ENCODE measurements around the gene WNT7A. TPM values are rescaled to one million over a fixed set of nuclear protein-coding genes. Genes with fewer than 3 reads are reported as not detected.

The WNT7A gene
- total and polyA plus RNA-seq, 2 donors (not counting 1 experiment from before 2014, with no cell fraction given): not detected

DNA sequence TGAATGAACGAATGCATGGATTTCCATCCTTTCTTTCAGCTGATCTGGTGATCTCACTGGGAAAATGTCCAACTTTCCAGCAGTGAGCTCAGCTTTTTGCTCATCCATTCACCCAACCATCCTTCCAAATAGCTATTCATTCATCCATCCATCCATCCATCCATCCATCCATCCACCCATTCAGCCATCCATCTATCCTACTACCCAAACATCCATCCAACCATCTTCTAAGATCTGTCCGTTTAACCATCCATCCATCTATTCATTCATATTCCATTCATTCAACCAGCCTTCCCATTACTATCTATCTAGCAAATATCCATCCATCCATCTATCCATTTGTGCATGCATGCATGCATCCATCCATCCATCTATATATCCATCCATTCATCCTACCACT is 39.4 kb downstream of the WNT7A start:
- H3K27me3 ChIP-seq (replicated peaks in 1 of 4; ENCODE audit: control extremely low read depth in 1 of 4, control insufficient read depth in 3 of 4, insufficient read depth in 4 of 4, low read length in 3 of 4): peaks cover 0 to 7% (median 0%) of the 10 kb centered on the region in 4 experiments
- TF ChIP-seq, protein P1, sequence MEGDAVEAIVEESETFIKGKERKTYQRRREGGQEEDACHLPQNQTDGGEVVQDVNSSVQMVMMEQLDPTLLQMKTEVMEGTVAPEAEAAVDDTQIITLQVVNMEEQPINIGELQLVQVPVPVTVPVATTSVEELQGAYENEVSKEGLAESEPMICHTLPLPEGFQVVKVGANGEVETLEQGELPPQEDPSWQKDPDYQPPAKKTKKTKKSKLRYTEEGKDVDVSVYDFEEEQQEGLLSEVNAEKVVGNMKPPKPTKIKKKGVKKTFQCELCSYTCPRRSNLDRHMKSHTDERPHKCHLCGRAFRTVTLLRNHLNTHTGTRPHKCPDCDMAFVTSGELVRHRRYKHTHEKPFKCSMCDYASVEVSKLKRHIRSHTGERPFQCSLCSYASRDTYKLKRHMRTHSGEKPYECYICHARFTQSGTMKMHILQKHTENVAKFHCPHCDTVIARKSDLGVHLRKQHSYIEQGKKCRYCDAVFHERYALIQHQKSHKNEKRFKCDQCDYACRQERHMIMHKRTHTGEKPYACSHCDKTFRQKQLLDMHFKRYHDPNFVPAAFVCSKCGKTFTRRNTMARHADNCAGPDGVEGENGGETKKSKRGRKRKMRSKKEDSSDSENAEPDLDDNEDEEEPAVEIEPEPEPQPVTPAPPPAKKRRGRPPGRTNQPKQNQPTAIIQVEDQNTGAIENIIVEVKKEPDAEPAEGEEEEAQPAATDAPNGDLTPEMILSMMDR (IDR thresholded peaks at IDR 0.05): no peak
- no peak for TF ChIP-seq EZH2 (IDR thresholded peaks at IDR 0.05; ENCODE audit: borderline replicate concordance, insufficient read depth, low read depth, low read length, poor library complexity, severe bottlenecking)
- WGBS (ENCODE audit: insufficient coverage): 100% methylated on average over 1 of the region's 2 CpGs
- intact Hi-C loops (cut with micrococcal nuclease): no loop called here
- ChIA-PET CTCF (no interaction called here), POLR2A (no interaction called here)
- H3K9me3 ChIP-seq (ENCODE audit: control extremely low read depth in 1 of 3, control insufficient read depth in 2 of 3, insufficient read depth in 1 of 3, low read length in 2 of 3): no peaks in the 10 kb centered on the region
- H3K27ac ChIP-seq (ENCODE audit: low read length in 2 of 2): no peak overlapping the region
- no peaks in the 10 kb centered on the region for H3K36me3 ChIP-seq (replicated peaks in 1 of 2; ENCODE audit: control extremely low read depth in 1 of 2, control insufficient read depth in 1 of 2, extremely low read depth in 1 of 2, insufficient read depth in 2 of 2, low read length in 1 of 2)
- no peaks in the 10 kb centered on the region for H4K20me1 ChIP-seq (ENCODE audit: control insufficient read depth, insufficient read depth, low read length, poor library complexity, severe bottlenecking)
- no peak overlapping the region for H3K9ac ChIP-seq (ENCODE audit: low read length)
- Mint-ChIP-seq H3K4me3 (no peak overlapping the region), H3K27me3 (peaks cover 12% of the 10 kb centered on the region), H3K9me3 (ENCODE audit: insufficient read depth) (no peaks in the 10 kb centered on the region), H3K4me1 (no peaks in the 10 kb centered on the region), H3K27ac (no peak overlapping the region)
- H3K4me1 ChIP-seq (ENCODE audit: control insufficient read depth in 2 of 2, insufficient read depth in 2 of 2, low read length in 2 of 2): no peaks in the 10 kb centered on the region
- no peak for ATAC-seq (ENCODE audit: low read depth)
- H3K4me3 ChIP-seq (ENCODE audit: control extremely low read depth in 1 of 5, extremely low read depth in 1 of 5, insufficient read depth in 1 of 5, low read depth in 2 of 5, low read length in 4 of 5): no peak overlapping the region
- no peak for DNase-seq
- H2AFZ ChIP-seq (ENCODE audit: insufficient read depth, low read depth, low read length, poor library complexity, severe bottlenecking): no peak overlapping the region
- H3K79me2 ChIP-seq (ENCODE audit: control insufficient read depth, insufficient read depth, low read length): no peaks in the 10 kb centered on the region
- no peak overlapping the region for H3K4me2 ChIP-seq (replicated peaks; ENCODE audit: low read depth, low read length, poor library complexity, severe bottlenecking)

- ChIA-PET CTCF (no interaction called here), POLR2A (no interaction called here)
- H3K9ac ChIP-seq (ENCODE audit: low read length): no peak overlapping the region
- H3K4me1 ChIP-seq (ENCODE audit: control insufficient read depth in 2 of 2, insufficient read depth in 2 of 2, low read length in 2 of 2): no peaks in the 10 kb centered on the region
- H3K27ac ChIP-seq (ENCODE audit: low read length in 2 of 2): no peak overlapping the region
- no peaks in the 10 kb centered on the region for H3K36me3 ChIP-seq (replicated peaks in 1 of 2; ENCODE audit: control extremely low read depth in 1 of 2, control insufficient read depth in 1 of 2, extremely low read depth in 1 of 2, insufficient read depth in 2 of 2, low read length in 1 of 2)
- H3K79me2 ChIP-seq (ENCODE audit: control insufficient read depth, insufficient read depth, low read length): no peaks in the 10 kb centered on the region
- no peak overlapping the region for H3K4me3 ChIP-seq (ENCODE audit: control extremely low read depth in 1 of 5, extremely low read depth in 1 of 5, insufficient read depth in 1 of 5, low read depth in 2 of 5, low read length in 4 of 5)
- TF ChIP-seq, protein P1 (IDR thresholded peaks at IDR 0.05): no peak
- no peak overlapping the region for H2AFZ ChIP-seq (ENCODE audit: insufficient read depth, low read depth, low read length, poor library complexity, severe bottlenecking)
- Mint-ChIP-seq H3K4me3 (no peak overlapping the region), H3K4me1 (no peaks in the 10 kb centered on the region), H3K9me3 (ENCODE audit: insufficient read depth) (no peaks in the 10 kb centered on the region), H3K27ac (no peak overlapping the region), H3K27me3 (peaks cover 15% of the 10 kb centered on the region)
- H3K4me2 ChIP-seq (replicated peaks; ENCODE audit: low read depth, low read length, poor library complexity, severe bottlenecking): no peak overlapping the region
- DNase-seq: no peak
- H3K9me3 ChIP-seq (ENCODE audit: control extremely low read depth in 1 of 3, control insufficient read depth in 2 of 3, insufficient read depth in 1 of 3, low read length in 2 of 3): no peaks in the 10 kb centered on the region
- no peak for ATAC-seq (ENCODE audit: low read depth)
- peaks cover 0 to 5% (median 0%) of the 10 kb centered on the region in 4 experiments for H3K27me3 ChIP-seq (replicated peaks in 1 of 4; ENCODE audit: control extremely low read depth in 1 of 4, control insufficient read depth in 3 of 4, insufficient read depth in 4 of 4, low read length in 3 of 4)
- 88% methylated on average over 4 of the region's 5 CpGs for WGBS (ENCODE audit: insufficient coverage)
- intact Hi-C loops (cut with micrococcal nuclease): no loop called here
- H4K20me1 ChIP-seq (ENCODE audit: control insufficient read depth, insufficient read depth, low read length, poor library complexity, severe bottlenecking): no peaks in the 10 kb centered on the region
Measured at GRCh38 chr3:13839726-13840340, 40.0 kb downstream of the WNT7A start.

Data from B cell (primary cell).